ENCODE data around the gene ANKFN1. TPM values are rescaled to one million over a fixed set of nuclear protein-coding genes. Genes with fewer than 3 reads are reported as not detected.

The ANKFN1 gene
- total RNA-seq, 6 experiments from 2014 or later = 0.07 to 0.81 (median 0.45) TPM

DNA sequence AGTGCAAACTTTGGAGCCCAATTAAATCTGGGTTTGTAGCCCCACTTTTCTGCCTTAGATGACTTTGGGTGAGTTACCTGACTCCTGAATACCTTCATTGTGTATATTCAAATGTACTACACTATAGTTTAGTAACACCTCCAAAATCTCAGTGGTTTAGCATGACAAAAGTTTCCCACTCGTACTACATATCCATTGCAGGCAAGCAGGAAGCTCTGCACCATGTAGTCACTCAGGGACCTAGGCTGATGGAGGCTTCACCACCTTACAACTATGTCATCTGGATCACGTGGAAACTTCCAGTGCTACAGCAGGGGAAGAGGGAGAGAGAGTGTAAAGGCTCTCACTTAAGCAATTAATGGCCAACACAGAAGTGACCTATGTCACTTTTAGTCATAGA is 14.2 kb downstream of the ANKFN1 start:
- Mint-ChIP-seq H3K9me3 (no peaks in the 10 kb centered on the region; the same call in 1 of the 2 replicates), H3K27me3 (ENCODE audit: insufficient read depth) (no peaks in the 10 kb centered on the region; the same call in 1 of the 2 replicates), H3K4me3 (no peak overlapping the region), H3K36me3 (ENCODE audit: low read depth) (no peaks in the 10 kb centered on the region), H3K27ac (no peak overlapping the region), H3K4me1 (ENCODE audit: low read depth) (peaks cover 76% of the 10 kb centered on the region)
- TF ChIP-seq, protein P1, sequence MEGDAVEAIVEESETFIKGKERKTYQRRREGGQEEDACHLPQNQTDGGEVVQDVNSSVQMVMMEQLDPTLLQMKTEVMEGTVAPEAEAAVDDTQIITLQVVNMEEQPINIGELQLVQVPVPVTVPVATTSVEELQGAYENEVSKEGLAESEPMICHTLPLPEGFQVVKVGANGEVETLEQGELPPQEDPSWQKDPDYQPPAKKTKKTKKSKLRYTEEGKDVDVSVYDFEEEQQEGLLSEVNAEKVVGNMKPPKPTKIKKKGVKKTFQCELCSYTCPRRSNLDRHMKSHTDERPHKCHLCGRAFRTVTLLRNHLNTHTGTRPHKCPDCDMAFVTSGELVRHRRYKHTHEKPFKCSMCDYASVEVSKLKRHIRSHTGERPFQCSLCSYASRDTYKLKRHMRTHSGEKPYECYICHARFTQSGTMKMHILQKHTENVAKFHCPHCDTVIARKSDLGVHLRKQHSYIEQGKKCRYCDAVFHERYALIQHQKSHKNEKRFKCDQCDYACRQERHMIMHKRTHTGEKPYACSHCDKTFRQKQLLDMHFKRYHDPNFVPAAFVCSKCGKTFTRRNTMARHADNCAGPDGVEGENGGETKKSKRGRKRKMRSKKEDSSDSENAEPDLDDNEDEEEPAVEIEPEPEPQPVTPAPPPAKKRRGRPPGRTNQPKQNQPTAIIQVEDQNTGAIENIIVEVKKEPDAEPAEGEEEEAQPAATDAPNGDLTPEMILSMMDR (IDR thresholded peaks at IDR 0.05) = no peak
- DNase-seq = no peak

DNA sequence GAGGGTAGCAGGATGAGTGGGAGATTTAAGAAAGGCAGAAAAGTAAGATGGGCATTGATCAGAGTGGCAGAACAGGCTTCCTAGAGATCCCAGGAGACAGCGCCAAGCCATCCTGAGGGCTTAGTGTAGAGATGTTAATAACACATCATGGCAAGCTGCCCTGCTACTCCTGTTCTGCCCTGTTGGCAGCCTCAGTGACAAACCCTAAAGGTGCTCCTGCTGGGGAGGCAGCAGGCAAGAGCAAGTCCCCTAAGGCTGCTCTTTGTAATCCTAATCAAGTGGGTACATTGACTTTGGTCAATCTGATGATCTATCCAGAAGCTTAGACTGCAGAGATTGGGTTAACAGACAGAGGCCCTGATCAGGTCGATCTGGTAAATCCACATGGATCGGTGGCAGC is 16.3 kb downstream of the ANKFN1 start:
- H3K4me1 Mint-ChIP-seq (ENCODE audit: low read depth) = peaks cover 76% of the 10 kb centered on the region
- no peak for DNase-seq
- H3K36me3 Mint-ChIP-seq (ENCODE audit: low read depth) = no peaks in the 10 kb centered on the region
- TF ChIP-seq, protein P1 (IDR thresholded peaks at IDR 0.05) = no peak
- no peaks in the 10 kb centered on the region; the same call in 1 of the 2 replicates for H3K27me3 Mint-ChIP-seq (ENCODE audit: insufficient read depth)
- H3K27ac Mint-ChIP-seq = peak overlapping the region; percentile 4; the same call in 1 of the 2 replicates
- no peaks in the 10 kb centered on the region for H3K9me3 Mint-ChIP-seq
- no peak overlapping the region for H3K4me3 Mint-ChIP-seq

DNA sequence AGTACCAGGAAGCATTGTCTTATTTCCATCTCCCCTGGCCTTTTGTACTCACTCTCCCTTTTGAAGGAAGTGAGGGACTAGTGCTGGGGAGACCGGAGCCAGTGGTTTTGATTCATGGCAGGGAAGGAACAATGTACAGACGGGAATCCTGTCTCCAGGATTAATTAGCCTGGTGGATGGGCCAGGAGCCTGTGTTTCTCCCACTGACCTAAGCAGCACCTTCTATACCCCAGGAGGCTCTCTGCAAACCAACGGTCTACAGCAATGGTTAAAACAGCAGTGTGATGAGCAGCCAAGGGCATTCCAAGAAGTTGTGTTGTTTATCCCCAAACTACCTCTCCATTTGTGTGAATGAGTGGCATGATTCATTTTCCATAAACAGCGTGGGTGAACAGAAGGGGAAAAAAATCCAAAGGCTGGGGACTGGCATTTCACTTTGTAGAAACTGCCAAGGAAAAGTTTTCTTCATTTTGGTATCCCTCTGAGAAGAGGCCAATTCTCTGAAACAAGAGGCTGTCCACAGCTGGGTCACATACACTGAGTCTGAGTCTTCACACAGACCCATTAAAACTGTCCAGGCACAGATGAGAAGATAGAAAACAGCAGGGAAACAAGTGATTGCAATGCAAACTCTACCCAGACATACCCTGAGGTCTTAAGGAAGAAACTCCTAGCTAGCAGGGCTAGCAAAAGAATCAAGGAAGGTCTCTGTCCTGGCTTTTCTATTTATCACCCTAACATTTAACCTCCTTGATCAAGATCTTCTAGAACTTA is 18.1 kb downstream of the ANKFN1 start:
- peak; percentile 33 for DNase-seq
- Mint-ChIP-seq H3K27ac (peak overlapping the region; percentile 83), H3K4me1 (ENCODE audit: low read depth) (peaks cover 76% of the 10 kb centered on the region), H3K27me3 (ENCODE audit: insufficient read depth) (no peaks in the 10 kb centered on the region; the same call in 1 of the 2 replicates), H3K36me3 (ENCODE audit: low read depth) (no peaks in the 10 kb centered on the region), H3K9me3 (no peaks in the 10 kb centered on the region), H3K4me3 (no peak overlapping the region)
- TF ChIP-seq, protein P1 (IDR thresholded peaks at IDR 0.05) = no peak

DNA sequence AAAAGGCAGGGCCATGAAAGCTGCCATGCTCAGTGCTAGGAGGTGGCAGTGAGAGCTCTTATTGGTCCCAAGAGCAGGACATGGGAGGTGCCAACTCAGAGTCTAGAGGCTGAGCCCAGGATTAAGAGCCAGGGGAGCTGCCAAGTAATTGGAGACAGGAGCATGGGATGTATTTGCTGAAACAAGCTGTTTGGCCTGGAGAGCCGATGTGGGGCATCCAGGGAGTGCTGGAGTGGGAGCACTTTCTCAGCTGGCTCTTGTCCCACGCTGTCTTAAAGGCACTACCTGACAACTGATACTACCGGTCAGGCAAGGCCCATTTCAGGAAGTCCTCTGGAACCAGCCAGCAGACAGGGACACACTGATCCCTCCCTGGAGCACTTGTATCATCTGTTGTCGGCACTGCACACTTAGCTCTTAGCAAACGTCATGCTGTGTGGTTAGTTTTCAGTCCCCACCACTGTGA is 19.3 kb downstream of the ANKFN1 start:
- no peak overlapping the region for H3K4me3 Mint-ChIP-seq
- no peaks in the 10 kb centered on the region for H3K27me3 Mint-ChIP-seq (ENCODE audit: insufficient read depth)
- TF ChIP-seq, protein P1 (IDR thresholded peaks at IDR 0.05) = no peak
- H3K27ac Mint-ChIP-seq = peak overlapping the region; percentile 83
- no peaks in the 10 kb centered on the region for H3K36me3 Mint-ChIP-seq (ENCODE audit: low read depth)
- H3K4me1 Mint-ChIP-seq (ENCODE audit: low read depth) = peaks cover 81% of the 10 kb centered on the region
- no peaks in the 10 kb centered on the region for H3K9me3 Mint-ChIP-seq
- peak; percentile 43 for DNase-seq

DNA sequence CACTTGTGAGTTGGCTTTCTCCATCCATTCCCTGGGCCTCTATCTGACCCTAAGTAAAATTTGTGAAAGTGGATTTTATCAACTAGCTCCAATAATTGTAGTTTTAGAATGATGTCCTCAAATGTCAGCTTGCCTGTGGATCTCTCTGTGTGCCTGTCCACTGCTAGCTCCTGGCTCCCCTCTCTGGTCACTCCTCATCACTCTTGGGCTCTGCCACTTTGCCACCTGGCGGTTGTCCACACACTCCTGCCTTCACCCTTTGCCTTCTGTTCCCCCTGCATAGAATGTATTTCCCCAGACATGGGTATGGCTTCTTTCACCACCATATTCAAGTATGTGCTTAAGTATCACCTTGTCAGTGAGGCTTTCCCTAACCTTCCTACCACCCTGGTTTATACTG is 19.8 kb downstream of the ANKFN1 start:
- peaks cover 83% of the 10 kb centered on the region for H3K4me1 Mint-ChIP-seq (ENCODE audit: low read depth)
- H3K36me3 Mint-ChIP-seq (ENCODE audit: low read depth) = no peaks in the 10 kb centered on the region
- H3K9me3 Mint-ChIP-seq = no peaks in the 10 kb centered on the region
- H3K27ac Mint-ChIP-seq = peak overlapping the region; percentile 83
- no peaks in the 10 kb centered on the region for H3K27me3 Mint-ChIP-seq (ENCODE audit: insufficient read depth)
- TF ChIP-seq, protein P1 (IDR thresholded peaks at IDR 0.05) = no peak
- no peak for DNase-seq
- no peak overlapping the region for H3K4me3 Mint-ChIP-seq

Data from HFFc6 (cell line).